K562 (cell line): Measurements from ENCODE around the gene PCSK5. TPM values are rescaled to one million over a fixed set of nuclear protein-coding genes. Genes with fewer than 3 reads are reported as not detected.

Experiments used
- ATAC-seq: fragments of 200-7000 bp; cut with Tn5 transposase; 3 replicates; pipeline ENCODE4 v1.9.1; 2020; ENCODE audit warnings: moderate library complexity
- BruUV-seq: library from RNA; stranded (reverse); fragments of 400-500 nt; replicated peaks from 2 replicates; lab custom pipeline; 2021; lab: Mats Ljungman, UMichigan
- CTCF ChIA-PET: fragments of 300-600 bp; formaldehyde crosslinking; extraction: SDS; loops from one replicate; lab custom pipeline; 2021; ENCODE audit warnings: low intra/inter-chr PET ratio; lab: Yijun Ruan, JAX
- POLR2A ChIA-PET: fragments of 300-600, 350-650 bp; sonication (Branson Sonifier 250); formaldehyde crosslinking; extraction: SDS; loops from one replicate; lab custom pipeline; 2021; ENCODE audit warnings: antibody characterized with exemption, inconsistent platforms; lab: Yijun Ruan, JAX
- DNase-seq, 4 experiments: peaks; one replicate each; pipeline versions ENCODE4 v3.0.0 to v3.0.0-alpha.2; 2011 to 2018; ENCODE audit warnings: low spot score in 3 of 4, mixed read lengths in 3 of 4; ENCODE audit errors: extremely low read depth in 1 of 4
- FAIRE-seq: peaks from 2 replicates; lab custom pipeline; 2011; peaks lifted over from hg19 to GRCh38; lab: Jason Lieb, UNC
- H2AFZ ChIP-seq: 2 replicates; pipeline ENCODE4 v1.6.0; 2011; ENCODE audit warnings: low read depth, low read length, control low read depth, inconsistent platforms
- H3K27ac ChIP-seq: fragments of 200-600 bp; 3 replicates; pipeline ENCODE4 v1.8.0; 2011; ENCODE audit warnings: low read depth, mild to moderate bottlenecking, control low read depth, inconsistent platforms, low read length, moderate library complexity, mixed read lengths; ENCODE audit errors: extremely low read depth
- H3K27me3 ChIP-seq, 2 experiments: fragments of 300-600 bp in 1 of 2; 2 replicates in 1 of 2; 3 replicates in 1 of 2; pipeline versions ENCODE4 v1.6.0 to v1.8.0; 2011; ENCODE audit warnings: inconsistent platforms in 2 of 2, low read length in 2 of 2, mild to moderate bottlenecking in 1 of 2, mixed read lengths in 1 of 2, moderate library complexity in 1 of 2; ENCODE audit not compliant: control insufficient read depth in 2 of 2, insufficient read depth in 2 of 2
- H3K36me3 ChIP-seq: fragments of 300-600 bp; 3 replicates; pipeline ENCODE4 v1.8.0; 2011; ENCODE audit warnings: mild to moderate bottlenecking, low read length, inconsistent platforms; ENCODE audit not compliant: control insufficient read depth, insufficient read depth
- H3K4me1 ChIP-seq, 2 experiments: fragments of 200-600 bp in 1 of 2; replicated peaks in 1 of 2; 2 replicates in 1 of 2; 3 replicates in 1 of 2; pipeline versions ENCODE4 v1.5.1 to v1.8.0; 2011; ENCODE audit warnings: inconsistent platforms in 2 of 2, low read length in 2 of 2, mild to moderate bottlenecking in 1 of 2, mixed read lengths in 1 of 2, moderate library complexity in 1 of 2; ENCODE audit not compliant: control insufficient read depth in 2 of 2, insufficient read depth in 2 of 2
- H3K4me2 ChIP-seq: 2 replicates; pipeline ENCODE4 v1.6.1; 2011; ENCODE audit warnings: low read length, control low read depth, inconsistent platforms, mixed read lengths; ENCODE audit not compliant: insufficient read depth
- H3K4me3 ChIP-seq: fragments of 200-600 bp; sonication (generic), shearing (Covaris generic); 2 replicates; pipeline ENCODE4 v1.5.1; 2016; ENCODE audit warnings: control low read depth, inconsistent platforms
- H3K79me2 ChIP-seq: fragments of 200-600 bp; 3 replicates; pipeline ENCODE4 v1.8.0; 2011; ENCODE audit warnings: low read length, inconsistent platforms; ENCODE audit not compliant: control insufficient read depth, insufficient read depth
- H3K9ac ChIP-seq, 2 experiments: 2 replicates each; pipeline versions ENCODE4 v1.6.0 to v1.6.1; 2011; ENCODE audit warnings: low read depth in 2 of 2, low read length in 2 of 2, control low read depth in 1 of 2, inconsistent platforms in 1 of 2, mild to moderate bottlenecking in 1 of 2, mixed read lengths in 1 of 2; ENCODE audit not compliant: insufficient read depth in 1 of 2
- H3K9me1 ChIP-seq: one replicate; pipeline ENCODE4 v1.6.0; 2011; ENCODE audit warnings: inconsistent platforms, mild to moderate bottlenecking, low read length, moderate library complexity; ENCODE audit not compliant: control insufficient read depth, insufficient read depth
- H3K9me3 ChIP-seq: replicated peaks from 2 replicates; pipeline ENCODE4 v1.5.1; 2011; ENCODE audit warnings: low read depth, low read length, inconsistent platforms; ENCODE audit not compliant: control insufficient read depth, insufficient read depth
- H4K20me1 ChIP-seq: replicated peaks from 2 replicates; pipeline ENCODE4 v1.6.1; 2011; ENCODE audit warnings: low read length, inconsistent platforms, mixed read lengths; ENCODE audit not compliant: control insufficient read depth, insufficient read depth
- ARID3A ChIP-seq: IDR thresholded peaks from 2 replicates; pipeline ENCODE4 v1.6.1; 2012; ENCODE audit warnings: low read depth, low read length, improper control_type of control experiment, borderline replicate concordance
- CREM ChIP-seq: IDR thresholded peaks from 2 replicates; pipeline ENCODE4 v1.6.1; 2014; ENCODE audit warnings: antibody characterized with exemption, low read depth
- CTCF ChIP-seq, 3 experiments: IDR thresholded peaks in 2 of 3; conservative IDR thresholded peaks in 1 of 3; 2 replicates each; pipeline ENCODE4 v1.5.1; 2011 to 2012; ENCODE audit warnings: low read length in 3 of 3, mild to moderate bottlenecking in 3 of 3, control low read depth in 2 of 3, improper control_type of control experiment in 1 of 3, inconsistent platforms in 1 of 3, low read depth in 1 of 3, mixed read lengths in 1 of 3, moderate library complexity in 1 of 3; ENCODE audit not compliant: insufficient read depth in 2 of 3
- FOXP1 ChIP-seq: sonication (generic); formaldehyde crosslinking; IDR thresholded peaks from 2 replicates; pipeline ENCODE4 v1.8.0; 2022; ENCODE audit warnings: mild to moderate bottlenecking, missing genetic modification reagents
- HES1 ChIP-seq: fragments of 450-650 bp; IDR thresholded peaks from 2 replicates; pipeline ENCODE4 v1.6.1; 2016; ENCODE audit warnings: low read depth, mild to moderate bottlenecking, moderate library complexity
- JUN ChIP-seq, 2 experiments: sonication (generic) in 1 of 2; formaldehyde crosslinking in 1 of 2; IDR thresholded peaks; 2 replicates each; pipeline versions ENCODE4 v1.6.1 to v1.8.0; 2012 to 2022; ENCODE audit warnings: borderline replicate concordance in 2 of 2, mild to moderate bottlenecking in 2 of 2, improper control_type of control experiment in 1 of 2, low read depth in 1 of 2, low read length in 1 of 2, missing genetic modification reagents in 1 of 2
- MIER1 ChIP-seq: fragments of 450-650 bp; IDR thresholded peaks from 2 replicates; pipeline ENCODE4 v1.6.1; 2016; ENCODE audit warnings: antibody characterized with exemption, mild to moderate bottlenecking, low read depth
- MYBL2 ChIP-seq, 2 experiments: fragments of 450-650 bp in 1 of 2; sonication (generic) in 1 of 2; formaldehyde crosslinking in 1 of 2; IDR thresholded peaks; 2 replicates each; pipeline versions ENCODE4 v1.6.1 to v1.8.1; 2017 to 2022; ENCODE audit warnings: borderline replicate concordance in 1 of 2, inconsistent platforms in 1 of 2, low read depth in 1 of 2, mild to moderate bottlenecking in 1 of 2, missing genetic modification reagents in 1 of 2, moderate library complexity in 1 of 2
- POLR2H ChIP-seq: IDR thresholded peaks from 2 replicates; pipeline ENCODE4 v1.6.1; 2016; ENCODE audit warnings: missing genetic modification characterization, low read depth, mild to moderate bottlenecking, control low read depth, missing compliant biosample characterization, moderate library complexity
- SMARCC2 ChIP-seq: fragments of 450-650 bp; IDR thresholded peaks from 2 replicates; pipeline ENCODE4 v1.6.1; 2017; ENCODE audit warnings: antibody characterized with exemption, moderate library complexity, mild to moderate bottlenecking, low read depth
- VEZF1 ChIP-seq: fragments of 200-800 bp; sonication (Bioruptor generic); IDR thresholded peaks from 2 replicates; pipeline ENCODE4 v1.6.1; 2017; ENCODE audit warnings: missing genetic modification characterization, missing compliant biosample characterization
- ZNF282 ChIP-seq: sonication (generic); formaldehyde crosslinking; IDR thresholded peaks from 2 replicates; pipeline ENCODE4 v1.8.1; 2023; ENCODE audit warnings: missing genetic modification reagents
- ZNF778 ChIP-seq: fragments of 450-650 bp; formaldehyde crosslinking; IDR thresholded peaks from 2 replicates; pipeline ENCODE4 v1.4.0; 2020; ENCODE audit warnings: mild to moderate bottlenecking, moderate library complexity
- WGBS: fragments of 100-300 bp; shearing (Covaris generic); methylation state at CpG from one replicate; pipeline ENCODE4 v1.1.6; 2016; ENCODE audit warnings: low coverage, mixed read lengths; ENCODE audit not compliant: insufficient coverage; ENCODE audit errors: missing lambda C conversion rate; 5-methylcytosine and 5-hydroxymethylcytosine counted together
- in situ Hi-C: fragments of 300-500 bp; cut with MboI; formaldehyde crosslinking; loops from 4 replicates; pipeline ENCODE4 v1.15.0; 2018; ENCODE audit warnings: inconsistent platforms, mixed read lengths
- intact Hi-C: fragments of 100-400 bp; cut with micrococcal nuclease; formaldehyde crosslinking; loops from 2 replicates; pipeline ENCODE4 v1.14.2; 2022
- polyA plus RNA-seq, 8 experiments: library from polyadenylated mRNA; depleted of rRNA in 4 of 8; stranded (reverse) in 5 of 8; unstranded in 3 of 8; fragments of >200 nt; fragmentation: Nextera tagmentation in 2 of 8; fragmentation: Illumina TruSeq in 1 of 8; extraction: Ambion mirVana in 2 of 8; extraction: Trizol in 1 of 8; gene quantifications; 2 replicates each; pipeline versions ENCODE4 v1.2.1 to v1.2.3, GENCODE V29; 2011 to 2014; ENCODE audit warnings: inconsistent platforms in 1 of 8, missing spikeins in 1 of 8
- total RNA-seq, 7 experiments: library from RNA; depleted of rRNA in 6 of 7; stranded (reverse); fragments of >200 nt in 6 of 7; fragmentation: Illumina TruSeq in 2 of 7; extraction: Trizol in 2 of 7; gene quantifications; 2 replicates each; pipeline versions ENCODE4 v1.2.1 to v1.2.3, GENCODE V29; 2011 to 2021; ENCODE audit warnings: low replicate concordance in 1 of 7

PCSK5 gene
- total and polyA plus RNA-seq, 9 of the 15 experiments (the other 6 are each of a cell fraction or from before 2014, with no cell fraction given), result not detected

- intact Hi-C loops (loop anchor here (2.0 to 10.0 kb wide), 3 partner anchors 1038 to 1528 kb away; no protein-coding TSS in a partner anchor), in situ Hi-C loops (loop anchor here (25.0 kb wide), 1 partner anchor 1516 kb away; no protein-coding TSS in a partner anchor)
- peak; percentile 67 for ATAC-seq
- 13% methylated on average over 3 of the region's 3 CpGs for WGBS
- CTCF ChIA-PET, result interaction anchor here (0.5 to 0.6 kb wide), 2 partner anchors 450 to 481 kb away, joined by 3 read pairs; no protein-coding TSS in a partner anchor
- Histone ChIP-seq H3K36me3 (no peaks in the 10 kb centered on the region), H3K9me1 (no peaks in the 10 kb centered on the region), H3K27me3 (peaks cover 1 to 7% of the 10 kb centered on the region in 2 experiments; a peak in 3 of 5 replicates), H2AFZ (no peak overlapping the region), H3K79me2 (no peaks in the 10 kb centered on the region), H3K27ac (no peak overlapping the region), H3K9me3 (no peaks in the 10 kb centered on the region), H3K9ac (no peak overlapping the region), H3K4me2 (no peak overlapping the region), H3K4me3 (no peak overlapping the region), H3K4me1 (no peaks in the 10 kb centered on the region), H4K20me1 (no peaks in the 10 kb centered on the region)
- DNase-seq, result peak; percentile 34 to 42 (median 40)
- FAIRE-seq, result no peak
- POLR2A ChIA-PET, result interaction anchor here (1.2 to 1.4 kb wide), 2 partner anchors 9 to 10 kb away, joined by 3 to 5 read pairs; no protein-coding TSS in a partner anchor
- no TSS peak for BruUV-seq
- no peak for TF ChIP-seq SMARCC2
- no peak for TF ChIP-seq POLR2H
- 0 out of 2 replicates have a peak, but pooled peaks have one; percentile 23 for TF ChIP-seq ARID3A
- TF ChIP-seq JUN (IDR thresholded peaks at IDR 0.05; ENCODE audit: borderline replicate concordance, low read depth, low read length), result no peak
- no peak for TF ChIP-seq JUN (CRISPR knock-in tag; IDR thresholded peaks at IDR 0.05; ENCODE audit: borderline replicate concordance)
- no peak for TF ChIP-seq FOXP1 (CRISPR knock-in tag)
- no peak for TF ChIP-seq MIER1
- no peak for TF ChIP-seq ZNF282
- TF ChIP-seq CTCF (IDR thresholded peaks at IDR 0.05 in 2 of 3, conservative IDR thresholded peaks at IDR 0.05 in 1 of 3; ENCODE audit: insufficient read depth in 2 of 3, low read depth in 1 of 3, low read length in 3 of 3), result peak; percentile 29 to 70 (median 34); a peak in 4 of 6 replicates
- no peak for TF ChIP-seq MYBL2 (IDR thresholded peaks at IDR 0.05; ENCODE audit: low read depth)
- TF ChIP-seq MYBL2 (CRISPR knock-in tag; IDR thresholded peaks at IDR 0.05; ENCODE audit: borderline replicate concordance), result no peak
- no peak for TF ChIP-seq ZNF778 (CRISPR knock-in tag)
- TF ChIP-seq HES1, result no peak
- no peak for TF ChIP-seq CREM
- no peak for TF ChIP-seq VEZF1
Observed at GRCh38 chr9:76302947-76303550, 412.6 kb downstream of the PCSK5 start.
